ENCODE results near the gene PDIA5.

The PDIA5 gene

DNA sequence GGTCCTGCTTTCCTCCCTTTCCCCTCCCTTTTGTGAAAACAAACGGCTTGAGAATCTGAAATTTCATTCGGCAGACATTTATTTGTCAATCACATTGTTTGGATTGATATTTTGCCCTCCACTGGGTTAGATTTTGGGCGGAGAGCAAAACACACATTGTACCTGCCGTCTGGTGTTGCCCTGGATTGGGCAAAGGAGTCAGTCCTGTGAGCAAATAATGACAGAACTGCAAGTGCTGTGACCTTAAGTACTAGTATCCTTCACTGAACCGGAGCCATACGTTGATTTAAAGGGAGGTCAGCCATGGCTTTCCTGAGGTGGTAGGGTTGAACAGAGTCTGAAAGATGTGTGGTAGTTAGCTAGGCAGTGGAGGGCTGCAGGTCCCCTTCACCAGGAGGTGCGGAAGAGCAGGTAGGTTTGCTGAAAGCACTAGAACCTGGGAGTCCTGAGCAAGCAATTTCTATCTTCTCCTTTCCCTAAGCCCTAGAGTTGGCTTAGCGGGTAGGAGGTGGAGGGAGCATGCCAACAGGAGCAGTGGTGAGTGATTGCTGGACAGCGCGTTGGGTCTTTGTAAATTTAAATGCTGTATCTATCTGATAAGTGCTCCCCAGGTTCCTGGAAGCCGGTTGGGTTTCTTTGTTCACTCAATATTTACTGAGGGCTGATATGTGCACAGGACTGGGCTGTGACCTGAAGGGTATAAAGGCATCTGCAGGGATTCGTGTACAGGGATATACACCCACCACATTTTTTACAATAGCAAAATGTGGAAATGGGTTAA, 2.0 kb downstream of the PDIA5 start:
- H3K4me3 ChIP-seq (ENCODE audit: low read length), result no peak overlapping the region
- no peak for DNase-seq (ENCODE audit: low read depth)
- TF ChIP-seq, protein P1, sequence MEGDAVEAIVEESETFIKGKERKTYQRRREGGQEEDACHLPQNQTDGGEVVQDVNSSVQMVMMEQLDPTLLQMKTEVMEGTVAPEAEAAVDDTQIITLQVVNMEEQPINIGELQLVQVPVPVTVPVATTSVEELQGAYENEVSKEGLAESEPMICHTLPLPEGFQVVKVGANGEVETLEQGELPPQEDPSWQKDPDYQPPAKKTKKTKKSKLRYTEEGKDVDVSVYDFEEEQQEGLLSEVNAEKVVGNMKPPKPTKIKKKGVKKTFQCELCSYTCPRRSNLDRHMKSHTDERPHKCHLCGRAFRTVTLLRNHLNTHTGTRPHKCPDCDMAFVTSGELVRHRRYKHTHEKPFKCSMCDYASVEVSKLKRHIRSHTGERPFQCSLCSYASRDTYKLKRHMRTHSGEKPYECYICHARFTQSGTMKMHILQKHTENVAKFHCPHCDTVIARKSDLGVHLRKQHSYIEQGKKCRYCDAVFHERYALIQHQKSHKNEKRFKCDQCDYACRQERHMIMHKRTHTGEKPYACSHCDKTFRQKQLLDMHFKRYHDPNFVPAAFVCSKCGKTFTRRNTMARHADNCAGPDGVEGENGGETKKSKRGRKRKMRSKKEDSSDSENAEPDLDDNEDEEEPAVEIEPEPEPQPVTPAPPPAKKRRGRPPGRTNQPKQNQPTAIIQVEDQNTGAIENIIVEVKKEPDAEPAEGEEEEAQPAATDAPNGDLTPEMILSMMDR (IDR thresholded peaks at IDR 0.05; ENCODE audit: insufficient read depth, low read depth, low read length, missing control alignments), result no peak

GRCh38 chr3:123070510-123070909, 3.7 kb downstream of the PDIA5 start:
- no peak overlapping the region for H3K4me3 ChIP-seq (ENCODE audit: low read length)
- DNase-seq (ENCODE audit: low read depth), result no peak
- TF ChIP-seq, protein P1 (IDR thresholded peaks at IDR 0.05; ENCODE audit: insufficient read depth, low read depth, low read length, missing control alignments), result no peak

DNA sequence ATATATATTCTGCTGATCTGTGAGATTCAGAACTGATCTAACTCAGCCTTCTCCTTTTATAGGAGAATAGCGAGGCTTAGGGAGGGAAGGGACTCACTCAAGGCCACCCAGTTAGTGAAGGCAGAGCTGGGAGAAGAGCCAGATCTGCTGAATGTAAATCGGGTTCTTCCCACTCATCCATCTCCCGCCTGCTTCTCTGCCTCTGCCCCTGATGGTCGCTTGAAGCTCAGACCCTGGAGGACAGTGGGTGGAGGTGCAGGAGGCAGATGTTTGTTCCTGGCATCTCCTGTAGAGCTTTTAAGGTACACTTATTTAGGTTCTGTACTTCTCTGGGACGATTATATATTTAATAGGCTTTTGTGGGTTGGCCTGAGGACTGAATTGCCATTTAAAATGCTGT, 4.3 kb downstream of the PDIA5 start:
- no peak for DNase-seq (ENCODE audit: low read depth)
- H3K4me3 ChIP-seq (ENCODE audit: low read length), result no peak overlapping the region
- TF ChIP-seq, protein P1 (IDR thresholded peaks at IDR 0.05; ENCODE audit: insufficient read depth, low read depth, low read length, missing control alignments), result peak; percentile 12

GRCh38 chr3:123071581-123071980, 4.8 kb downstream of the PDIA5 start:
- no peak overlapping the region for H3K4me3 ChIP-seq (ENCODE audit: low read length)
- TF ChIP-seq, protein P1 (IDR thresholded peaks at IDR 0.05; ENCODE audit: insufficient read depth, low read depth, low read length, missing control alignments), result no peak
- DNase-seq (ENCODE audit: low read depth), result no peak

DNA sequence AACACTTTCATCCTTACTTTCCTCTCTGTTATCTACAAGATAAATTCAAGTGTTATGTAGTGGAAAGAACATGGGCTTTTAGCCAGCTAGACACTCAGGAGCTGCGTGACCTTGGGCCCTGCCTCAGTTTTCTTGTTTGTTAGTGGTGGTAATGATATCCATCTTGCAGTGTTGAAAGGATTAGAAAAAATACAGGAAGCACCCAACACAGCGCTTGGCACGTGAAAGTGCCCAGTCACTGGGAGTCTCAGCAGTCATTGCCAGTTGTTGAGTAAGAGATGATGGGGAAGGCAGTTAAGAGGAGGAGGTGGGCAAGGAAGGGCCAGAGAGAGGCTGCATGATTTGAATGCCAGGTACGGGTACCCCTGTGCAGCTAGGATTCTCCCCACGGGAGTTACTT, 5.3 kb downstream of the PDIA5 start:
- no peak for DNase-seq (ENCODE audit: low read depth)
- TF ChIP-seq, protein P1 (IDR thresholded peaks at IDR 0.05; ENCODE audit: insufficient read depth, low read depth, low read length, missing control alignments), result no peak
- no peak overlapping the region for H3K4me3 ChIP-seq (ENCODE audit: low read length)

DNA sequence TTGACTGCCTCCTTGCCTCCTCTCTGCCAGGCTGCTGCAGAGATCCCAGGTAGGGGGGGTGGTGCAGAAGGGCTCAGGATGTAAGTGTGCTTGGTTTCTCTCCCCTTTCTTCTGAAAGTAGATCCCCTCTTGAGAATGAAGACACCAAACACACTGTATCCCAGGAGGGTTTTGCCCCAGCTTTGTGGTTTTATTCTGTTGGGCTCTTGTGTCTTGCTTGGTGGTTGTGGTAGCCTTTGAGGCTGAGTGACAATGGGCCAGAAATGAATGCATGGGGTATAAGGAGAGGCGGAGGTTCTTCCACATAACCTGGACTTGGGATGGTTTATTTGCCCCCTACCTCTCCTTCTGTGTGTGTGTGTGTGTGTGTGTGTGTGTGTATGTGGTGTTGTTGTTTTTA, 5.7 kb downstream of the PDIA5 start:
- no peak overlapping the region for H3K4me3 ChIP-seq (ENCODE audit: low read length)
- TF ChIP-seq, protein P1 (IDR thresholded peaks at IDR 0.05; ENCODE audit: insufficient read depth, low read depth, low read length, missing control alignments), result no peak
- no peak for DNase-seq (ENCODE audit: low read depth)

GRCh38 chr3:123075359-123075758, 8.5 kb downstream of the PDIA5 start:
- no peak for DNase-seq (ENCODE audit: low read depth)
- no peak overlapping the region for H3K4me3 ChIP-seq (ENCODE audit: low read length)
- TF ChIP-seq, protein P1 (IDR thresholded peaks at IDR 0.05; ENCODE audit: insufficient read depth, low read depth, low read length, missing control alignments), result no peak

Data from epithelial cell of esophagus (primary cell).